Activated gamma-delta T cell (primary cell): ENCODE measurements around the gene CNKSR3.

Experiments
- DNase-seq: peaks from one replicate; lab custom pipeline; 2025; lab: John Stamatoyannopoulos, UW

The CNKSR3 gene

DNA sequence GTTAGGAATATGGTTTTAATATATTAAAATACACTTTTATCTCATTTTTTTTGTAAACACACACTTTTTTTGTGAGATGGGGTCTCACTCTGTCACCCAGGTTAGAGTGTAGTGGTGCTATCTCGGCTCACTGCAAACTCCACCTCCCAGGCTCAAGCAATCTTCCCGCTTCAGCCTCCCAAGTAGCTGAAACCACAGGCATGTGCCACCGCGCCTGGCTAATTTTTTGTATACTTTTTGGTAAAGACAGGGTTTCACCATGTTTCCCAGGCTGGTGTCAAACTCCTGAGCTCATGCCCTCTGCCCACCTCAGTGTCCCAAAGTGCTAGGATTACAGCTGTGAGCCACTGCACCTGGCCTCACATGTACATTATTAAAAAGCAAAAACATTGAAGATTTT is 164.7 kb downstream of the CNKSR3 start:
- DNase-seq: no peak

GRCh38 chr6:154343473-154344308 is 166.8 kb downstream of the CNKSR3 start:
- no peak for DNase-seq

- no peak for DNase-seq
Measured at GRCh38 chr6:154341871-154342270, 168.6 kb downstream of the CNKSR3 start.

DNA sequence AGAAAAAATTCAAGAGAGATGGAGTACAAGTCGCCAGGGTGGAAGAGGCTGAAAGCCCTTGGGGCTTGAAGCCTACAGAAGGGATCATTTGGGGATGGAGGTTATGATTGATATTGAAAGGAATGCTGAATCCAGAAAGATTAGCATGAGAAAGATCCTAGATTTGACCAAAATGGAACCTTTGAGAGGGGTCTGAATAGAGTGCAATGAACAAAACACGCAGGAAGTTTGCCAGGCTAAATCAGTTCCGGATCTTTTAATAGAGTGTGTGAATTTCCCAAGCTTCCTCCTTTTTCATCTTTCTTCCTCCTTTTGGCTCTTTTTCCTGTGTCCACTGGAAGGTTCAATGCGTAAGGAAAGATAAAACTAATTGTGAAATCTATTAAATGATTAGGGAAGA is 169.1 kb downstream of the CNKSR3 start:
- no peak for DNase-seq
